ENCODE data around the gene ANKRD55.
"Not testable (repeated sequence)": the region's sequence is repeated elsewhere in the genome, so short reads cannot be mapped to it uniquely, and the experiment has no call there.

The ANKRD55 gene

GRCh38 chr5:56250011-56250410 is 16.9 kb upstream of the ANKRD55 start:
- no peaks in the 10 kb centered on the region for H3K4me1 ChIP-seq (ENCODE audit: control insufficient read depth, insufficient read depth, low read length)
- no peak for TF ChIP-seq ZNF184 (tag by site-specific recombination; IDR thresholded peaks at IDR 0.05)
- TF ChIP-seq ZNF274 (IDR thresholded peaks at IDR 0.05; ENCODE audit: low read length): no peak
- no peak for TF ChIP-seq ZNF274 (tag by site-specific recombination; IDR thresholded peaks at IDR 0.05; ENCODE audit: borderline replicate concordance)
- no peak for TF ChIP-seq ZNF544 (tag by site-specific recombination; IDR thresholded peaks at IDR 0.05)
- no peak for TF ChIP-seq ZNF146 (tag by site-specific recombination; IDR thresholded peaks at IDR 0.05)
- TF ChIP-seq ZNF513 (tag by site-specific recombination; IDR thresholded peaks at IDR 0.05): no peak
- TF ChIP-seq ZNF580 (tag by site-specific recombination; IDR thresholded peaks at IDR 0.05): no peak
- TF ChIP-seq SP3 (tag by site-specific recombination; IDR thresholded peaks at IDR 0.05): no peak
- no peak for TF ChIP-seq ZNF785 (tag by site-specific recombination; IDR thresholded peaks at IDR 0.05)
- no peak for TF ChIP-seq ZNF292 (tag by site-specific recombination; IDR thresholded peaks at IDR 0.05; ENCODE audit: borderline replicate concordance, low read depth)
- no peak for TF ChIP-seq ZNF404 (tag by site-specific recombination; IDR thresholded peaks at IDR 0.05)
- TF ChIP-seq ZNF510 (tag by site-specific recombination; IDR thresholded peaks at IDR 0.05; ENCODE audit: insufficient replicate concordance): no peak
- H3K4me3 ChIP-seq (ENCODE audit: low read depth, low read length): no peak overlapping the region
- no peaks in the 10 kb centered on the region for H3K9me3 ChIP-seq (ENCODE audit: control insufficient read depth, insufficient read depth, low read depth, low read length)
- no peak overlapping the region for H3K27ac ChIP-seq (ENCODE audit: extremely low read depth, low read depth, low read length)
- no peaks in the 10 kb centered on the region for H3K36me3 ChIP-seq (ENCODE audit: control insufficient read depth in 2 of 2, insufficient read depth in 1 of 2, low read length in 2 of 2)
- ChIA-PET POLR2A (no interaction called here), CTCF (no interaction called here)

GRCh38 chr5:56249085-56249484 is 16.0 kb upstream of the ANKRD55 start:
- H3K4me1 ChIP-seq (ENCODE audit: control insufficient read depth, insufficient read depth, low read length); POLR2A ChIA-PET; H3K27ac ChIP-seq (ENCODE audit: extremely low read depth, low read depth, low read length); H3K9me3 ChIP-seq (ENCODE audit: control insufficient read depth, insufficient read depth, low read depth, low read length); H3K36me3 ChIP-seq (ENCODE audit: control insufficient read depth in 2 of 2, insufficient read depth in 1 of 2, low read length in 2 of 2); CTCF ChIA-PET; H3K4me3 ChIP-seq (ENCODE audit: low read depth, low read length): not testable (repeated sequence)

GRCh38 chr5:56247592-56247991 is 14.5 kb upstream of the ANKRD55 start:
- Histone ChIP-seq H3K4me3 (ENCODE audit: low read depth, low read length) (no peak overlapping the region), H3K36me3 (ENCODE audit: control insufficient read depth in 2 of 2, insufficient read depth in 1 of 2, low read length in 2 of 2) (no peaks in the 10 kb centered on the region), H3K4me1 (ENCODE audit: control insufficient read depth, insufficient read depth, low read length) (no peaks in the 10 kb centered on the region), H3K9me3 (ENCODE audit: control insufficient read depth, insufficient read depth, low read depth, low read length) (no peaks in the 10 kb centered on the region), H3K27ac (ENCODE audit: extremely low read depth, low read depth, low read length) (no peak overlapping the region)
- ChIA-PET POLR2A (no interaction called here), CTCF (no interaction called here)
- TF ChIP-seq ZFP37 (tag by site-specific recombination; IDR thresholded peaks at IDR 0.05) (no peak), ZNF404 (tag by site-specific recombination; IDR thresholded peaks at IDR 0.05) (no peak), BCL11A (tag by site-specific recombination; IDR thresholded peaks at IDR 0.05; ENCODE audit: low read depth) (no peak), ZNF280D (tag by site-specific recombination; IDR thresholded peaks at IDR 0.05) (no peak), ZNF664 (tag by site-specific recombination; IDR thresholded peaks at IDR 0.05) (no peak), IKZF3 (tag by site-specific recombination; IDR thresholded peaks at IDR 0.05) (no peak), FEZF1 (tag by site-specific recombination; IDR thresholded peaks at IDR 0.05) (no peak), SCRT1 (tag by site-specific recombination; IDR thresholded peaks at IDR 0.05; ENCODE audit: borderline replicate concordance) (no peak), ZNF623 (tag by site-specific recombination; IDR thresholded peaks at IDR 0.05) (no peak), ZNF18 (tag by site-specific recombination; IDR thresholded peaks at IDR 0.05) (no peak), PATZ1 (tag by site-specific recombination; IDR thresholded peaks at IDR 0.05) (no peak), MYNN (tag by site-specific recombination; IDR thresholded peaks at IDR 0.05; ENCODE audit: borderline replicate concordance) (no peak), MZF1 (tag by site-specific recombination; IDR thresholded peaks at IDR 0.05; ENCODE audit: borderline replicate concordance) (no peak), ZNF433 (tag by site-specific recombination; IDR thresholded peaks at IDR 0.05; ENCODE audit: low read depth) (no peak)

All from HEK293 (cell line).